ENCODE data around the gene RIPK1. TPM values are rescaled to one million over a fixed set of nuclear protein-coding genes. Genes with fewer than 3 reads are reported as not detected.

Gene RIPK1
- total and polyA plus RNA-seq, 2 of the 8 experiments (the other 6 are each of a cell fraction or from before 2014, with no cell fraction given): 5.9 to 22.9 TPM

GRCh38 chr6:3033652-3034051 is 34.6 kb upstream of the RIPK1 start (continued):
- TF ChIP-seq CHD7 (IDR thresholded peaks at IDR 0.05; ENCODE audit: insufficient replicate concordance, low read length): no peak
